HepG2 (cell line): ENCODE results near the gene MYRIP.

Source experiments
- GABPB1 ChIP-seq: IDR thresholded peaks from 2 replicates; pipeline ENCODE4 v1.6.1; 2016; ENCODE audit warnings: mild to moderate bottlenecking, missing genetic modification reagents, moderate library complexity, missing compliant biosample characterization
- POLR2A ChIP-seq, 2 experiments: IDR thresholded peaks; 2 replicates each; pipeline ENCODE4 v1.6.1; 2011; ENCODE audit warnings: low read depth in 2 of 2, low read length in 2 of 2, mild to moderate bottlenecking in 1 of 2, moderate library complexity in 1 of 2; ENCODE audit not compliant: insufficient read depth in 1 of 2
- ZFP41 ChIP-seq: sonication (generic); formaldehyde crosslinking; IDR thresholded peaks from 2 replicates; pipeline ENCODE4 v1.4.0; 2020; ENCODE audit warnings: mild to moderate bottlenecking, missing genetic modification reagents, borderline replicate concordance
- ZNF614 ChIP-seq: IDR thresholded peaks from 2 replicates; pipeline ENCODE4 v1.6.1; 2018; ENCODE audit warnings: missing biosample characterization, missing genetic modification reagents, inconsistent platforms, borderline replicate concordance
- TF ChIP-seq, protein P1 (sequence below): sonication (generic); formaldehyde crosslinking; IDR thresholded peaks from 2 replicates; pipeline ENCODE4 v1.5.0; 2020; ENCODE audit warnings: mild to moderate bottlenecking, missing genetic modification reagents, moderate library complexity

DNA sequence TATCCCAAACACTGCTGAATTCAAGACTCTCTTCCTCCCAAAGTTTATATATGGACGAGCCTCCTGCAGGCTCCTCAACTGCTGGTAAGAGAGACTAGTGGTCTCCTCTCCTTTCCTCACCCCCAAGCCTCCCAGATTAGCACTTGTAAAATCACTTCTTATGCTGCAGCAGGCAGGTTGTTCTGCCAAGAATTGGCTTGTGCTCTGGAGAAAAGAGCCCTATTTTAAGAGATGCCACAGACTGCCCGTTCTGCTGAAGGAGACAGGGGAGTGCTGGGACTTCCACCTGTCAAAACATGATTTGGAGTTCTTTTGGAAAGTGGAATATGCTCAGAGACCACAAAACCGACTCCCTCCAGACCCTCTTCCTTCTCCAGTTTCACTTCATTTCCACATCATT lies 269.2 kb downstream of the MYRIP start:
- TF ChIP-seq GABPB1 (CRISPR knock-in tag) (no peak), POLR2A (IDR thresholded peaks at IDR 0.05; ENCODE audit: insufficient read depth in 1 of 2, low read depth in 2 of 2, low read length in 2 of 2) (no peak), ZNF614 (no peak), ZFP41 (no peak)
- TF ChIP-seq, protein P1, sequence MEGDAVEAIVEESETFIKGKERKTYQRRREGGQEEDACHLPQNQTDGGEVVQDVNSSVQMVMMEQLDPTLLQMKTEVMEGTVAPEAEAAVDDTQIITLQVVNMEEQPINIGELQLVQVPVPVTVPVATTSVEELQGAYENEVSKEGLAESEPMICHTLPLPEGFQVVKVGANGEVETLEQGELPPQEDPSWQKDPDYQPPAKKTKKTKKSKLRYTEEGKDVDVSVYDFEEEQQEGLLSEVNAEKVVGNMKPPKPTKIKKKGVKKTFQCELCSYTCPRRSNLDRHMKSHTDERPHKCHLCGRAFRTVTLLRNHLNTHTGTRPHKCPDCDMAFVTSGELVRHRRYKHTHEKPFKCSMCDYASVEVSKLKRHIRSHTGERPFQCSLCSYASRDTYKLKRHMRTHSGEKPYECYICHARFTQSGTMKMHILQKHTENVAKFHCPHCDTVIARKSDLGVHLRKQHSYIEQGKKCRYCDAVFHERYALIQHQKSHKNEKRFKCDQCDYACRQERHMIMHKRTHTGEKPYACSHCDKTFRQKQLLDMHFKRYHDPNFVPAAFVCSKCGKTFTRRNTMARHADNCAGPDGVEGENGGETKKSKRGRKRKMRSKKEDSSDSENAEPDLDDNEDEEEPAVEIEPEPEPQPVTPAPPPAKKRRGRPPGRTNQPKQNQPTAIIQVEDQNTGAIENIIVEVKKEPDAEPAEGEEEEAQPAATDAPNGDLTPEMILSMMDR (CRISPR knock-in tag) = no peak
